ENCODE results near the gene ARHGEF16.

DNA sequence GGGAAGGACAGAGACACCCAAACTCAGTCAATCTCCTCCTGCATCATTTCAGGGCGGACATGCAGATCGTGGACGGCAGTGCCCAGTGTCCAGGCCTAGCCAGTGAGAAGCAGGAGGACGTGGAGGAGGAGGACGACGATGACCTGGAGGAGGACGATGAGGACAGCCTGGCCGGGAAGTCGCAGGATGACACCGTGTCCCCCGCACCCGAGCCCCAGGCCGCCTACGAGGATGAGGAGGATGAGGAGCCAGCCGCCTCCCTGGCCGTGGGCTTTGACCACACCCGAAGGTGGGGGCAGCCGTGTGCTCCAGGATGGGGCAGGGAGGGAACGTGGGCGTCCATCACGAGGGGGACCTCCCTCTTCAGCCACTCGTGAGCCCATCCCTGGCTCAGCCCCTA lies 23.6 kb upstream of the ARHGEF16 start:
- TF ChIP-seq CTCF (IDR thresholded peaks at IDR 0.05) (no peak), REST (IDR thresholded peaks at IDR 0.05; ENCODE audit: insufficient read depth in 1 of 2, low read depth in 2 of 2, low read length in 1 of 2) (no peak), SIN3A (IDR thresholded peaks at IDR 0.05; ENCODE audit: borderline replicate concordance, insufficient read depth, low read depth, low read length) (no peak), TCF7L2 (IDR thresholded peaks at IDR 0.05; ENCODE audit: low read depth, low read length) (no peak), POLR2AphosphoS5 (IDR thresholded peaks at IDR 0.05; ENCODE audit: low read depth, low read length) (no peak)
